ENCODE data around the gene LAMC1. TPM values are rescaled to one million over a fixed set of nuclear protein-coding genes. Genes with fewer than 3 reads are reported as not detected.

Gene LAMC1
- total and polyA plus RNA-seq, 2 donors (not counting 1 experiment from before 2014, with no cell fraction given) = 408 to 604 TPM

DNA sequence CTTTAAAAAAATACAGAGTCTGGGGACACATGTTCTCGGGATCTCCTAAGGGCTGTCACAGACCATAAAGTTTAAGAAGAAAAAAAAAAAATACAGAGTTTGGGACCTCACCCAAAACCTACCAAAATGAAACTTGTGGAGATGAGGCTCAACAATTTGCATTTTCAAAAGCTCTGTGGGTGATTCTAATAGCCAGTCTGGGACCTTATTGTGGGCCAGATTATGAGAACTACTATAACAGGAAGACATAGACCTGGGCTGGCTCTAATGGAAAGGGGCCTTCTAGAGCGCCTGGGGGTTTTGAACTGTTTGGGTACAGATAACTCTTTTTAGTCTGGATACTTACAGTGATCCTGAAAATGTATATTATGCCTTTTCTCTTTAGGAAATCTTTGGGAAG lies 69.1 kb downstream of the LAMC1 start:
- no peak for DNase-seq (ENCODE audit: low read depth in 2 of 2)
- peaks cover 20% of the 10 kb centered on the region for H3K4me1 ChIP-seq (ENCODE audit: control insufficient read depth, extremely low read depth, insufficient read depth, low read length)
- H3K4me2 ChIP-seq (ENCODE audit: extremely low read depth, insufficient read depth, low read length) = no peak overlapping the region
- H3K79me2 ChIP-seq (ENCODE audit: control insufficient read depth, insufficient read depth, low read length) = peaks cover 79% of the 10 kb centered on the region
- H3K9ac ChIP-seq (ENCODE audit: insufficient read depth, low read length) = no peak overlapping the region
- H3K27me3 ChIP-seq (ENCODE audit: control insufficient read depth, insufficient read depth, low read length) = no peaks in the 10 kb centered on the region
- TF ChIP-seq EZH2 (IDR thresholded peaks at IDR 0.05; ENCODE audit: low read length, missing control alignments) (no peak), CTCF (conservative IDR thresholded peaks at IDR 0.05 in 1 of 2, IDR thresholded peaks at IDR 0.05 in 1 of 2; ENCODE audit: low read depth in 1 of 2, low read length in 2 of 2) (no peak)
- no peaks in the 10 kb centered on the region for H3K9me3 ChIP-seq (ENCODE audit: control insufficient read depth, insufficient read depth, low read depth, low read length)
- no peak overlapping the region for H3K27ac ChIP-seq (ENCODE audit: insufficient read depth, low read length)
- H3K4me3 ChIP-seq (replicated peaks in 1 of 4; ENCODE audit: control extremely low read depth in 1 of 4, insufficient read depth in 1 of 4, low read depth in 3 of 4, low read length in 4 of 4) = no peak overlapping the region
- no peak overlapping the region for H2AFZ ChIP-seq (ENCODE audit: low read length)
- no peaks in the 10 kb centered on the region for H4K20me1 ChIP-seq (ENCODE audit: control insufficient read depth, extremely low read depth, insufficient read depth, low read length)
- no peaks in the 10 kb centered on the region for H3K36me3 ChIP-seq (ENCODE audit: control insufficient read depth, insufficient read depth, low read length)

- DNase-seq (ENCODE audit: low read depth in 2 of 2) = no peak
- no peaks in the 10 kb centered on the region for H3K9me3 ChIP-seq (ENCODE audit: control insufficient read depth, insufficient read depth, low read depth, low read length)
- no peak overlapping the region for H2AFZ ChIP-seq (ENCODE audit: low read length)
- H3K4me3 ChIP-seq (replicated peaks in 1 of 4; ENCODE audit: control extremely low read depth in 1 of 4, insufficient read depth in 1 of 4, low read depth in 3 of 4, low read length in 4 of 4) = no peak overlapping the region
- no peaks in the 10 kb centered on the region for H3K27me3 ChIP-seq (ENCODE audit: control insufficient read depth, insufficient read depth, low read length)
- peaks cover 27% of the 10 kb centered on the region for H3K4me1 ChIP-seq (ENCODE audit: control insufficient read depth, extremely low read depth, insufficient read depth, low read length)
- H3K36me3 ChIP-seq (ENCODE audit: control insufficient read depth, insufficient read depth, low read length) = no peaks in the 10 kb centered on the region
- H3K4me2 ChIP-seq (ENCODE audit: extremely low read depth, insufficient read depth, low read length) = no peak overlapping the region
- H3K9ac ChIP-seq (ENCODE audit: insufficient read depth, low read length) = no peak overlapping the region
- H3K79me2 ChIP-seq (ENCODE audit: control insufficient read depth, insufficient read depth, low read length) = peaks cover 81% of the 10 kb centered on the region
- H3K27ac ChIP-seq (ENCODE audit: insufficient read depth, low read length) = no peak overlapping the region
- TF ChIP-seq CTCF (conservative IDR thresholded peaks at IDR 0.05 in 1 of 2, IDR thresholded peaks at IDR 0.05 in 1 of 2; ENCODE audit: low read depth in 1 of 2, low read length in 2 of 2) (no peak), EZH2 (IDR thresholded peaks at IDR 0.05; ENCODE audit: low read length, missing control alignments) (no peak)
- H4K20me1 ChIP-seq (ENCODE audit: control insufficient read depth, extremely low read depth, insufficient read depth, low read length) = no peaks in the 10 kb centered on the region
Observed at GRCh38 chr1:183093066-183093668, 69.9 kb downstream of the LAMC1 start.

- no peaks in the 10 kb centered on the region for H3K27me3 ChIP-seq (ENCODE audit: control insufficient read depth, insufficient read depth, low read length)
- TF ChIP-seq CTCF (conservative IDR thresholded peaks at IDR 0.05 in 1 of 2, IDR thresholded peaks at IDR 0.05 in 1 of 2; ENCODE audit: low read depth in 1 of 2, low read length in 2 of 2) (no peak), EZH2 (IDR thresholded peaks at IDR 0.05; ENCODE audit: low read length, missing control alignments) (no peak)
- H3K27ac ChIP-seq (ENCODE audit: insufficient read depth, low read length) = peak overlapping the region; percentile 37
- no peaks in the 10 kb centered on the region for H3K9me3 ChIP-seq (ENCODE audit: control insufficient read depth, insufficient read depth, low read depth, low read length)
- peaks cover 81% of the 10 kb centered on the region for H3K79me2 ChIP-seq (ENCODE audit: control insufficient read depth, insufficient read depth, low read length)
- peak in 1 of 2 donors; percentile 83 for DNase-seq (ENCODE audit: low read depth in 2 of 2)
- no peaks in the 10 kb centered on the region for H4K20me1 ChIP-seq (ENCODE audit: control insufficient read depth, extremely low read depth, insufficient read depth, low read length)
- no peak overlapping the region for H3K4me2 ChIP-seq (ENCODE audit: extremely low read depth, insufficient read depth, low read length)
- no peaks in the 10 kb centered on the region for H3K36me3 ChIP-seq (ENCODE audit: control insufficient read depth, insufficient read depth, low read length)
- no peak overlapping the region for H2AFZ ChIP-seq (ENCODE audit: low read length)
- no peak overlapping the region for H3K4me3 ChIP-seq (replicated peaks in 1 of 4; ENCODE audit: control extremely low read depth in 1 of 4, insufficient read depth in 1 of 4, low read depth in 3 of 4, low read length in 4 of 4)
- H3K4me1 ChIP-seq (ENCODE audit: control insufficient read depth, extremely low read depth, insufficient read depth, low read length) = peaks cover 29% of the 10 kb centered on the region
- H3K9ac ChIP-seq (ENCODE audit: insufficient read depth, low read length) = no peak overlapping the region
Observed at GRCh38 chr1:183093786-183094298, 70.6 kb downstream of the LAMC1 start.

Measured in fibroblast of lung (primary cell).